GM12878 (cell line): ENCODE results near the gene PRF1. TPM values are rescaled to one million over a fixed set of nuclear protein-coding genes. Genes with fewer than 3 reads are reported as not detected.

Experiments
- ATAC-seq: fragments of 200-7000 bp; cut with Tn5 transposase; 3 replicates; pipeline ENCODE4 v1.9.1; 2020; ENCODE audit warnings: mild to moderate bottlenecking, moderate library complexity
- BruUV-seq: library from RNA; stranded (reverse); fragments of 400-500 nt; replicated peaks from 2 replicates; lab custom pipeline; 2021; lab: Mats Ljungman, UMichigan
- CTCF ChIA-PET: fragments of 300-600 bp; sonication (Branson Sonifier 250); formaldehyde crosslinking; extraction: SDS; loops from one replicate; lab custom pipeline; 2021; ENCODE audit warnings: inconsistent platforms; lab: Yijun Ruan, JAX
- POLR2A ChIA-PET: fragments of 350-600 bp; formaldehyde crosslinking; extraction: SDS; loops from one replicate; lab custom pipeline; 2021; ENCODE audit warnings: inconsistent platforms; lab: Charles Lee
- RAD21 ChIA-PET: fragments of 300-600 bp; sonication (Branson Sonifier 250); formaldehyde crosslinking; loops from one replicate; lab custom pipeline; 2023; ENCODE audit warnings: antibody characterized with exemption; ENCODE audit not compliant: unreplicated experiment; lab: Charles Lee
- SMC1A ChIA-PET: fragments of 300-600 bp; sonication (Branson Sonifier 250); formaldehyde crosslinking; loops from one replicate; lab custom pipeline; 2023; ENCODE audit not compliant: unreplicated experiment, uncharacterized antibody; lab: Charles Lee
- DNase-seq: peaks from one replicate; pipeline ENCODE4 v3.0.0-alpha.2; 2011; ENCODE audit warnings: low read depth, low spot score
- FAIRE-seq: peaks from 3 replicates; lab custom pipeline; 2011; peaks lifted over from hg19 to GRCh38; lab: Jason Lieb, UNC
- H2AFZ ChIP-seq: 2 replicates; pipeline ENCODE4 v1.6.0; 2011; ENCODE audit warnings: low read depth, low read length, control low read depth; ENCODE audit not compliant: control insufficient read depth
- H3K27ac ChIP-seq: 2 replicates; pipeline ENCODE4 v1.5.1; 2011; ENCODE audit warnings: control low read depth; ENCODE audit not compliant: control insufficient read depth, insufficient read depth
- H3K27me3 ChIP-seq, 2 experiments: replicated peaks in 1 of 2; 2 replicates each; pipeline versions ENCODE4 v1.6.0 to v1.6.1; 2011; ENCODE audit warnings: low read length in 1 of 2; ENCODE audit not compliant: control insufficient read depth in 2 of 2, insufficient read depth in 2 of 2
- H3K36me3 ChIP-seq, 2 experiments: 2 replicates each; pipeline ENCODE4 v1.5.1; 2011; ENCODE audit warnings: low read length in 1 of 2; ENCODE audit not compliant: control insufficient read depth in 2 of 2, insufficient read depth in 2 of 2
- H3K4me1 ChIP-seq: 2 replicates; pipeline ENCODE4 v1.6.1; 2011; ENCODE audit warnings: mild to moderate bottlenecking, low read length, moderate library complexity, mixed read lengths; ENCODE audit not compliant: control insufficient read depth, insufficient read depth
- H3K4me2 ChIP-seq: 2 replicates; pipeline ENCODE4 v1.6.0; 2011; ENCODE audit warnings: control low read depth; ENCODE audit not compliant: control insufficient read depth, insufficient read depth
- H3K4me3 ChIP-seq: fragments of 200-600 bp; sonication (generic); 2 replicates; pipeline ENCODE4 v1.5.1; 2016
- H3K79me2 ChIP-seq: 2 replicates; pipeline ENCODE4 v1.6.0; 2011; ENCODE audit warnings: low read length; ENCODE audit not compliant: control insufficient read depth, insufficient read depth
- H3K9ac ChIP-seq: 2 replicates; pipeline ENCODE4 v1.8.0; 2011; ENCODE audit warnings: low read length, control low read depth, mixed read lengths; ENCODE audit not compliant: control insufficient read depth, insufficient read depth
- H3K9me3 ChIP-seq: replicated peaks from 3 replicates; pipeline ENCODE4 v1.5.1; 2011; ENCODE audit warnings: mild to moderate bottlenecking, low read length; ENCODE audit not compliant: control insufficient read depth, insufficient read depth
- H4K20me1 ChIP-seq: 2 replicates; pipeline ENCODE4 v1.6.0; 2011; ENCODE audit not compliant: control insufficient read depth, insufficient read depth
- BACH1 ChIP-seq: fragments of 450-650 bp; IDR thresholded peaks from 2 replicates; pipeline ENCODE4 v1.6.1; 2017; ENCODE audit warnings: mild to moderate bottlenecking, borderline replicate concordance
- IRF3 ChIP-seq: fragments of 450-650 bp; IDR thresholded peaks from 2 replicates; pipeline ENCODE4 v1.6.1; 2014; ENCODE audit warnings: mild to moderate bottlenecking
- RUNX3 ChIP-seq: IDR thresholded peaks from 2 replicates; pipeline ENCODE4 v1.6.1; 2012; ENCODE audit warnings: low read length, inconsistent platforms
- SRF ChIP-seq, 2 experiments: IDR thresholded peaks; 2 replicates each; pipeline ENCODE4 v1.6.1; 2011; ENCODE audit warnings: low read depth in 2 of 2, low read length in 2 of 2, mild to moderate bottlenecking in 1 of 2, moderate library complexity in 1 of 2
- WGBS: methylation state at CpG from one replicate; pipeline ENCODE4 v1.1.6; 2016; ENCODE audit warnings: low lambda C conversion rate; ENCODE audit not compliant: insufficient replicate concordance, insufficient coverage; ENCODE audit errors: missing lambda C conversion rate; 5-methylcytosine and 5-hydroxymethylcytosine counted together
- in situ Hi-C: fragments of 300-500 bp; cut with MboI; formaldehyde crosslinking; loops from 9 replicates; pipeline ENCODE4 v1.14.3; 2018; ENCODE audit warnings: mixed read lengths
- intact Hi-C: fragments of 100-400 bp; cut with micrococcal nuclease; formaldehyde crosslinking; loops from one replicate; pipeline ENCODE4 v1.14.2; 2022; ENCODE audit not compliant: unreplicated experiment
- polyA plus RNA-seq, 11 experiments: library from polyadenylated mRNA; depleted of rRNA in 4 of 11; unstranded in 6 of 11; stranded (reverse) in 5 of 11; fragments of >200 nt; fragmentation: Nextera tagmentation in 4 of 11; fragmentation: Illumina TruSeq in 1 of 11; extraction: Ambion mirVana in 4 of 11; extraction: Trizol in 1 of 11; gene quantifications; 1 replicate in 1 of 11; 2 replicates in 10 of 11; pipeline versions ENCODE4 v1.2.1 to v1.2.3, GENCODE V29; 2011 to 2016; ENCODE audit warnings: inconsistent platforms in 2 of 11, missing spikeins in 2 of 11, low read depth in 1 of 11
- total RNA-seq, 4 experiments: library from RNA; depleted of rRNA in 3 of 4; stranded (reverse); fragments of >200 nt in 3 of 4; fragmentation: Illumina TruSeq in 1 of 4; extraction: Trizol in 1 of 4; gene quantifications; 2 replicates each; pipeline versions ENCODE4 v1.2.1 to v1.2.3, GENCODE V29; 2013 to 2021

PRF1 gene
- total and polyA plus RNA-seq, 10 of the 15 experiments (the other 5 are each of a cell fraction or from before 2014, with no cell fraction given) = 0.84 to 15.7 (median 1.3) TPM

GRCh38 chr10:70589762-70590654 lies 12.5 kb downstream of the PRF1 start:
- no peak overlapping the region for H3K9ac ChIP-seq
- intact Hi-C loops (no loop called here), in situ Hi-C loops (no loop called here)
- peaks cover 39% of the 10 kb centered on the region for H3K4me1 ChIP-seq
- H3K36me3 ChIP-seq = no peaks in the 10 kb centered on the region
- no peak overlapping the region for H3K4me3 ChIP-seq
- no peaks in the 10 kb centered on the region for H3K79me2 ChIP-seq
- no peak overlapping the region for H3K4me2 ChIP-seq
- 70% methylated on average over 5 of the region's 5 CpGs for WGBS
- H4K20me1 ChIP-seq = no peaks in the 10 kb centered on the region
- ChIA-PET RAD21 (interaction anchor here (4.9 kb wide), 1 partner anchor 13 kb away, joined by 35 read pairs; no protein-coding TSS in a partner anchor), SMC1A (interaction anchor here (1.0 to 6.6 kb wide), 4 partner anchors 12 to 29 kb away, joined by 3 to 46 read pairs (median 6); no protein-coding TSS in a partner anchor), CTCF (interaction anchor here (1.4 kb wide), 1 partner anchor 30 kb away, joined by 4 read pairs; no protein-coding TSS in a partner anchor), POLR2A (interaction anchor here (4.6 kb wide), 1 partner anchor 14 kb away, joined by 23 read pairs; no protein-coding TSS in a partner anchor)
- H3K27me3 ChIP-seq = no peaks in the 10 kb centered on the region
- TF ChIP-seq RUNX3 = no peak
- TF ChIP-seq SRF (IDR thresholded peaks at IDR 0.05; ENCODE audit: low read depth in 2 of 2, low read length in 2 of 2) = 0 out of 4 replicates have a peak, but pooled peaks of 1 of the 2 experiments have one; percentile 25
- no peak for ATAC-seq
- no TSS peak for BruUV-seq
- no peak for FAIRE-seq
- no peak overlapping the region for H3K27ac ChIP-seq
- H2AFZ ChIP-seq = no peak overlapping the region
- DNase-seq = no peak
- H3K9me3 ChIP-seq = no peaks in the 10 kb centered on the region

DNA sequence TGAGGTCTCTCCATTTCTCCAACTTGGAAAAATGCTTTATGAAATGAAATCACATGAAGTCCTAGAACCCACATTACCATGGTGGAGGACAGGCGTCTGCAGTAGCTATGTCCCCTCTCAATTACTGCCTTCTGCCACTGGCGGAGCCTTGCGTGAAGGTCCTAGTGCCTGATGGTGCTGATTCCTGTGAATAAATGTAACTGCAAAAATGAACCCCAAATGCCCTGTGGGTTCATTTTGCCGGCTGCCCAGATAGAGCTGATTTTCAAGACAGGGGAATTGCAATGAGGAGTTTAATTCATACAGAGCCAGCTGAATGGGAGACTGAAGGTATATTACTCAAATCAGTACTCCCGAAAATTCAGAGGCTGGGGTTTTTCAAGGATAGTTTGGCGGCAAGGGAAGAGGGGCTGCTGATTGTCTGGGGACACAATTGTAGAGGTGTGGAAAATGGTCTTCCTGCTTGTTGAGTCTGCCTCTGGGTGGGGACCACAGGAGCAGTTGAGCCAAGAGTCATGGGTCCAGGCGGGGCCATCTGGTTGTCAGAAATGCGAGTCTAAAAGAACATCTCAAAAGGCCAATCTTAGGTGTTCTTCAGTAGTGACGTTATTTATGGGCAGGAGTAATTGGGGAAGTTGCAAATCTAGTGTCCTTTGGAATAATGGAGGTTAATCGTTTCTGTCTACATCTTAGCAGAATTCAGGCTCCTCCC lies 13.5 kb downstream of the PRF1 start:
- Histone ChIP-seq H3K36me3 (no peaks in the 10 kb centered on the region), H3K27me3 (no peaks in the 10 kb centered on the region), H3K27ac (no peak overlapping the region), H3K9ac (no peak overlapping the region), H4K20me1 (no peaks in the 10 kb centered on the region), H3K4me3 (no peak overlapping the region), H2AFZ (no peak overlapping the region), H3K4me2 (0 out of 2 replicates have a peak overlapping the region, but pooled peaks have one; percentile 5), H3K79me2 (no peaks in the 10 kb centered on the region), H3K4me1 (peaks cover 39% of the 10 kb centered on the region), H3K9me3 (no peaks in the 10 kb centered on the region)
- ATAC-seq (no peak), DNase-seq (no peak), FAIRE-seq (no peak)
- BruUV-seq = no TSS peak
- ChIA-PET RAD21 (interaction anchor here (1.2 to 4.9 kb wide), 2 partner anchors 9 to 12 kb away, joined by 3 to 35 read pairs; no protein-coding TSS in a partner anchor), POLR2A (interaction anchor here (1.2 to 4.6 kb wide), 3 partner anchors 11 to 96 kb away, joined by 3 to 23 read pairs (median 12); no protein-coding TSS in a partner anchor), SMC1A (interaction anchor here (0.9 to 6.6 kb wide), 7 partner anchors 8 to 30 kb away, joined by 3 to 46 read pairs (median 5); no protein-coding TSS in a partner anchor), CTCF (interaction anchor here (0.5 to 2.8 kb wide), 4 partner anchors 12 to 443 kb away, joined by 3 to 8 read pairs (median 3); partner anchors contain the start of gene TYSND1)
- no peak for TF ChIP-seq BACH1
- no peak for TF ChIP-seq IRF3
- intact Hi-C loops (no loop called here), in situ Hi-C loops (no loop called here)
- WGBS = 70% methylated on average over 9 of the region's 10 CpGs
